ENCODE measurements around the gene SYT17.

GRCh38 chr16:19137201-19138128, 30.6 kb upstream of the SYT17 start:
- no peak for TF ChIP-seq CTCF (IDR thresholded peaks at IDR 0.05; ENCODE audit: low read depth, low read length)
- TF ChIP-seq POLR2A (IDR thresholded peaks at IDR 0.05; ENCODE audit: extremely low read depth, insufficient read length), result no peak
- TF ChIP-seq, protein P1, sequence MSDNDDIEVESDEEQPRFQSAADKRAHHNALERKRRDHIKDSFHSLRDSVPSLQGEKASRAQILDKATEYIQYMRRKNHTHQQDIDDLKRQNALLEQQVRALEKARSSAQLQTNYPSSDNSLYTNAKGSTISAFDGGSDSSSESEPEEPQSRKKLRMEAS (IDR thresholded peaks at IDR 0.05; ENCODE audit: low read depth, low read length), result no peak
- no peak for TF ChIP-seq MYC (IDR thresholded peaks at IDR 0.05; ENCODE audit: low read depth, low read length)

Measured in NB4 (cell line).